Large intestine (tissue), 3 donors: ENCODE results near the gene KLHL28. TPM values are rescaled to one million over a fixed set of nuclear protein-coding genes. Genes with fewer than 3 reads are reported as not detected.
"Not testable (repeated sequence)": the region's sequence is repeated elsewhere in the genome, so short reads cannot be mapped to it uniquely, and the experiment has no call there.

Experiments used
- DNase-seq, 2 donors: peaks; one replicate each; pipeline versions ENCODE4 v3.0.0 to v3.0.0-alpha.2; 2013
- H3K27ac ChIP-seq: one replicate; pipeline ENCODE4 v1.5.1; 2013; ENCODE audit warnings: low read length
- H3K27me3 ChIP-seq: 2 replicates; pipeline ENCODE4 v1.6.1; 2013; ENCODE audit warnings: low read length; ENCODE audit not compliant: control insufficient read depth, insufficient read depth
- H3K36me3 ChIP-seq: 2 replicates; pipeline ENCODE4 v1.6.1; 2013; ENCODE audit warnings: low read length; ENCODE audit not compliant: control insufficient read depth, insufficient read depth
- H3K4me1 ChIP-seq: one replicate; pipeline ENCODE4 v1.6.1; 2013; ENCODE audit warnings: low read length; ENCODE audit not compliant: control insufficient read depth, insufficient read depth
- H3K4me3 ChIP-seq: one replicate; pipeline ENCODE4 v1.5.1; 2013; ENCODE audit warnings: low read length
- H3K9me3 ChIP-seq: one replicate; pipeline ENCODE4 v1.6.1; 2013; ENCODE audit warnings: mild to moderate bottlenecking, low read depth, low read length, moderate library complexity; ENCODE audit not compliant: control insufficient read depth
- WGBS: methylation state at CpG from one replicate; pipeline ENCODE4 v1.1.5; 2013; ENCODE audit warnings: low lambda C conversion rate; ENCODE audit not compliant: insufficient coverage; 5-methylcytosine and 5-hydroxymethylcytosine counted together
- polyA plus RNA-seq: library from polyadenylated mRNA; unstranded; fragments of 120-200 nt; gene quantifications from one replicate; pipeline ENCODE4 v1.2.1, GENCODE V29; 2013

Gene KLHL28
- polyA plus RNA-seq, 1 donor, result 15.1 TPM

DNA sequence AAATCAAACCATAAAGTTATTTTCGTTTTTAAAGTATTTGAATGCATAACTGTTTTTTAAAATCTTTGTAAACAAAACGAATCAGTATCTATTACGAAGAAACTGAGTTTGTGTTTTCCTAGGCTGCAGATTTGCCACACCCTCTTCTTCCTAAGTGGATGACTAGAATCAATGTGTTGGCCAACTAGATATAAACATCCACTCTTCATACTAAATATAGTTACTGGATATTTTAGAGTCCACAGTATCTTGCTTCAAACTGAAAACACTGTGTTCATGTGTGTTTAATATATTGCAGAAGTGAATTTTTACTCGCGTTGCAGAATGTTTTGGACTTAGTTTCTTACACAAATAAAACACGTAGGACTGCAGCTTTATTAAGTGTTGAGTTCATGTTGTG lies 63.2 kb downstream of the KLHL28 start:
- Histone ChIP-seq H3K27me3 (no peaks in the 10 kb centered on the region), H3K36me3 (peaks cover 2% of the 10 kb centered on the region), H3K4me1 (no peaks in the 10 kb centered on the region), H3K27ac (no peak overlapping the region), H3K4me3 (peak overlapping the region; percentile 84), H3K9me3 (no peaks in the 10 kb centered on the region)
- 72% methylated on average over 5 of the region's 6 CpGs for WGBS
- DNase-seq, result no peak

DNA sequence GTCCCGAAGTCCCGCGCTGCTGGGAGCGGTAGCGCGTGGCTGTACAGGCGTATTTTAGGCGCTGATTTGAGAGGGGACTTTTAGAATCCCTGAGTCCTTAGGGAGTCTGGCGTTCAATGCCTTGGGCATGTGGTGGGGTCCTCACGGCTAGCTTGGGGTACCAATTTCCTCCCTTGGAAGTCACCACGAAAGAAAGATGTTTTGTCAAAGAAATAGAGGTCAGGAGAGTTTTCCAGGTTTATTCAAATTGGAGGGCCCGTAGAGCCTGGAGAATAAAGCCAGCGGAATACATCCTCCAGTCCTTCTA lies 63.9 kb downstream of the KLHL28 start:
- Histone ChIP-seq H3K27ac (peak overlapping the region; percentile 98), H3K36me3 (peaks cover 2% of the 10 kb centered on the region), H3K4me3 (peak overlapping the region; percentile 84), H3K27me3 (no peaks in the 10 kb centered on the region), H3K4me1 (no peaks in the 10 kb centered on the region), H3K9me3 (no peaks in the 10 kb centered on the region)
- DNase-seq, result no peak
- no CpG with 5 or more reads among the region's 13 CpGs for WGBS

DNA sequence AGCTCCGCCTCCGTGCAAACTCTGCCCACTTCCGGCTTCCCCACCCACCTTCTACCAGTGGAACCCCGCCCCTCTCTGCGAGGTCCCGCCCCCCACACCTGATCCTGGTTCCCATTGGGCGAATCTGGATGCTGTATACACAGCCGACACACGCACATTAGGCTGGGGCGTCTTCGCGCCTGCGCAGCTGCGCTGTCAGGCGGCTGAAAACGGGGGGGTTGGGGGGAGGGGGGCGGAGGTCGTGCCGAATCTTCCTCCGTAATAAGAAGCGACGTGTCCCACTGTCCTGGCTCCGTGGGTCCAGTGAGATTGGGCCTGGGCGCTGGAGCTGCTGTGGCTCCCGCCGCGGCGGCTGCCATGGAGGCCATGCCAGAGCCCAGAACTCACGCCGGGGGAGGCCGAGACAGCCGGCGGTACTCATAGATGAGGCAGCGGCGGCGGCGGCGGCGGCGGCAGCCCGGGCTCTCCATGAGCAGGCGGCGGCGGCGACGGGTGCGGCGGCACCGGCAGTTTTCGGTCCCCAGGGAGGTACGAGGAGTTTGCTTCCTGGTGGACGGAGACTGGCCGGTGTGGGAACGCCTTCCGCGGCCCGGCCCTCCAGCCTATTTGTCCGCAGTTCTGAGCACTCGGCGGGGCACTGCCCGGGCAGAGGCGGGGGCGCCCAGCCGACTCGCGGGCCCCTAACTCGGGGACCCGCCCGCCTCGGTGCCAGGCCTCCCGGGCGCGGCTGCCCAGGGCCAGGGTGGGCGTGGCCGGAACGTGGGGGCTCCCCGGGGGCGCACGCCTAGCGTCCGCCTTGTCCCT lies 64.5 kb downstream of the KLHL28 start:
- Histone ChIP-seq H3K27ac (peak overlapping the region; percentile 98), H3K36me3 (peaks cover 2% of the 10 kb centered on the region), H3K9me3 (no peaks in the 10 kb centered on the region), H3K27me3 (no peaks in the 10 kb centered on the region), H3K4me3 (peak overlapping the region; percentile 84), H3K4me1 (no peaks in the 10 kb centered on the region)
- no CpG with 5 or more reads among the region's 81 CpGs for WGBS
- peak; percentile 96 to 97 for DNase-seq

DNA sequence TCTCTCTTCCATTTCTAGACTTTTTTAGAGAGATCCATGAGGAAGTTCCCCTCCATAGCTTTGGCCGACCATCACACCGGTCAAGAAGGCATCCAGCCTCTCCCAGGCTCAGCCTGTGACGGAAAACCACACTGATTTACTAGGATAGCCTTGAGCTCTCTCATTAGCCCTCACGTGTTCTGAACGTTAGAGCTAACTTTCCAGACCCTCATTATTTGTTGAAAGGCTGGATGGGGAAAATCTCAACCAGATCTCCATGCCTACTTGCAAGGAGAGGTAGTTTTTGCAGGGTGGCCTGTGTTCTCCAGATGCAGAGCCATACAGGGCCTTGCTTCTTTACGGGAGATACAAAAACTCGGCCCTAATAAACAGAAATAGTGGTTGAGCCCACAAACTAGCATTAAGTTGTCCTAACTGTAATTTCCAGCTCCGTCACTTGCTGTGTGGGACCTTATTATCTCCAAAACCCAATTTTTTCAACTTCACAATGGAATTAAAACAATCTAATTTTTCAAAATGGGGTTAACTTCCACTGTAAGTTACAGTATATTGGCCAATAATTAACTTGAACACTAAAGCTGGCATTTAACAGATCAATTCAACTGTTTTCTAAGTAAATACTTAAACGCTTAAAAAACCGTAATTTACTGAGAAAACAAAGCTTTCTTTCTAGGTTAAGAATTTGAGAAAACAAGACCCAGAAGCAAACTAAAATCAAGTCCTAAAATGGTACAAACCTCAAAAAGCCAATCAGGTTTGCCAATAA lies 65.3 kb downstream of the KLHL28 start:
- DNase-seq, result no peak
- Histone ChIP-seq H3K4me1 (no peaks in the 10 kb centered on the region), H3K4me3 (peak overlapping the region; percentile 27), H3K27ac (peak overlapping the region; percentile 98), H3K9me3 (no peaks in the 10 kb centered on the region), H3K27me3 (no peaks in the 10 kb centered on the region), H3K36me3 (peaks cover 2% of the 10 kb centered on the region)
- 100% methylated on average over 2 of the region's 10 CpGs for WGBS

DNA sequence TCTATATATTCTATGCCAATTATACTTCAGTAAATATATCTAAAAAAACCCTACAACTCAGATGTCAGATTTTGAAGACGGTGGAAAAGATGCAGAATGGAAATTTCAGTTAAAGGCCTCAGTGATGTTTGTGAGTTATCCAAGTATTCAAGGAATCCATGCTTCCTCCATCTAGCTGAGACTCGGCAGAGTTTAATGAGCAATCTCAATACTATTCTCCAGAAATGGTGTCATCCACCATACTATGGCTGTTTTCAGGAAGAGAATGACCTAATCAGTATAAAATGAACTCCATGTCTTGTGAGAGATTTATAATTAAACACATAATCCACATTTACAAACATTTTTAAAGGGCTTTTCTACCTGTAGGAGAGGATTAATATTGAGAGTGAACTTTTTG lies 66.0 kb downstream of the KLHL28 start:
- Histone ChIP-seq H3K27ac (no peak overlapping the region), H3K27me3 (no peaks in the 10 kb centered on the region), H3K9me3 (no peaks in the 10 kb centered on the region), H3K4me1 (no peaks in the 10 kb centered on the region), H3K4me3 (no peak overlapping the region), H3K36me3 (no peaks in the 10 kb centered on the region)
- 80% methylated on average over 1 of the region's 2 CpGs for WGBS
- no peak for DNase-seq

DNA sequence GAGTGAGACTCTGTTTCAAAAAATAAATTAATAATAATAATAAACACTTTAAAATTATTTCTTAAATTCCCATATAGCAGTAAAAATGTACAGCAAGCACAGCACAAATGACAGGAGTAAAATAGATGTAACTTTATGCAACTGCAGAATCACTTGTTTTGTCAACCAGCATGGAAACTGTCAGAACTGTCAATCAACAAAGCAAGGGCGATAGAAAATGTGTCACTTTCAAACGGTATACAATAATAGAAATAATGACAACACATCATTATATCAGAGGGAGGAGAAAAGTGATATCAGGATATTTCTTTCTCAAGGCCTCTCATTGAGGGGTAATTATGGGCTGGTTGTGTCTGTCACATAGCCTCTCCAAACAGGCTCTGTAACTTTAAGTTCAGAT lies 68.2 kb downstream of the KLHL28 start:
- 93% methylated on average over 2 of the region's 2 CpGs for WGBS
- no peaks in the 10 kb centered on the region for H3K9me3 ChIP-seq
- no peak overlapping the region for H3K27ac ChIP-seq
- no peaks in the 10 kb centered on the region for H3K27me3 ChIP-seq
- no peak overlapping the region for H3K4me3 ChIP-seq
- H3K36me3 ChIP-seq, result no peaks in the 10 kb centered on the region
- DNase-seq, result no peak
- peaks cover 6% of the 10 kb centered on the region for H3K4me1 ChIP-seq

DNA sequence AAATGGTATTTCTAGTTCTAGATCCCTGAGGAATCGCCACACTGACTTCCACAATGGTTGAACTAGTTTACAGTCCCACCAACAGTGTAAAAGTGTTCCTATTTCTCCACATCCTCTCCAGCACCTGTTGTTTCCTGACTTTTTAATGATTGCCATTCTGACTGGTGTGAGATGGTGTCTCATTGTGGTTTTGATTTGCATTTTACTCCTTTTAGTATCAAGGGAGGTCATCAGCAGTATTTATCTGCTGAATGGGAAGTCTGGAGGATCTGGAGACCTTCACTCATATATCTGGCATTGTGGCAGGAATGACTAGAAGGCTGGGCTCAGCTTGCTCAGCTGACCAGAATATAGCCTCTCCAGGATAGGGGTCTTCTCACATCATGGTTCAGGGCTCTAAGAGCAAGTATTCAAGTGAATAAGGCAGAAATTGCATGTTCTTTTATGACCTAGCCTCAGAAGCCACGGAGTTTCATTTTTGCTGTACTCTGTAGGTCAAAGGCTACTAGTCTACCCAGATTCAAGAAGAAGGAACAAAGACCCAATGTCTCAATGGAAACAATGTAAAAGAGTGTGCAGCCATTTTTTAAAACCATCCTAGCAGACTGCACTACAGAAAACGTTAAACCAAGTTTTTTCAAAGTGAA lies 69.9 kb downstream of the KLHL28 start:
- not testable (repeated sequence) for H3K36me3 ChIP-seq, H3K4me3 ChIP-seq, H3K4me1 ChIP-seq, DNase-seq, H3K27ac ChIP-seq, H3K27me3 ChIP-seq, H3K9me3 ChIP-seq
- 83% methylated on average over 1 of the region's 3 CpGs for WGBS

DNA sequence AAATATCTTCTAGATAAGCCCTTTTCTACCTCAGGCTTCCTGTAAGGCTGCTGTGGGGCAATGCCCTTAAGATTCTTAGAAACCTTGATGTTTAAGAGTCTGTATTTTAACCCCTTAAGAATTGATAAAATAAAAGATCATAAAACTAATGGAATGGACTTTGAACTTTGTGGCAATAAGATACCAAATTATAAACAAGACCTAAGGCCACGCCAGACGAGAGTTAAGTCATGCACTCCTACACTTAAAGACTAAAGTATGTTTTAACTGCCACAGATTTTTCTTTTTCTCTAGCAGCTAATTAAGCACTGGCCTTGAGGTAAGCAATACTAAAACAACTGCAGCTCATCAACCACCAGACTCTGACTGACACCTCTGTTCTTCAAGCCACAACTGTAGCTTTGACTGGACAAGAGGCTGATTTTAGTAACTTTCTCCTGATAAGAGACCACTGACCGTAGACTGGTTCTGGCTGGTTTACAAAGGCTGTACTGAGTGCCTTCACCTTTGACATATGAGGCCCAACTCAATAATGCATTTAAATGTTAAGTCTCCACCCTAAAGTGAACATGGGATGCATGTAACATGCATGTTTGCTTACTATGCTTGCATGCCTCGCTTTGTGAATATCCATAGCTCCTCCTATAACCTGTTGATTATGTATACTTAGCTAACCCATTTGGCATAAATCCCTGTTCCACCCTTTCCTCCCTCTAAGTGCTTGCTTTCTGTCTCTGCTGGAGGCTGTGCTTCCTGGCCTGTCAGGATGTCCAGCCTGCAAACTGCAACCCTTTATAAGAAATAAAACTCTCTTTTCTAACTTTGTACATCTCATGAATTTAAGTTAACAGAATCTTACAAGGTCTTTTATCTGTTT lies 71.9 kb downstream of the KLHL28 start:
- no peaks in the 10 kb centered on the region for H3K27me3 ChIP-seq
- peak; percentile 15 to 72 for DNase-seq
- WGBS, result no CpG with 5 or more reads among the region's 4 CpGs
- H3K27ac ChIP-seq, result peak overlapping the region; percentile 27
- H3K9me3 ChIP-seq, result peaks cover 6% of the 10 kb centered on the region
- no peak overlapping the region for H3K4me3 ChIP-seq
- no peaks in the 10 kb centered on the region for H3K36me3 ChIP-seq
- H3K4me1 ChIP-seq, result peaks cover 6% of the 10 kb centered on the region

DNA sequence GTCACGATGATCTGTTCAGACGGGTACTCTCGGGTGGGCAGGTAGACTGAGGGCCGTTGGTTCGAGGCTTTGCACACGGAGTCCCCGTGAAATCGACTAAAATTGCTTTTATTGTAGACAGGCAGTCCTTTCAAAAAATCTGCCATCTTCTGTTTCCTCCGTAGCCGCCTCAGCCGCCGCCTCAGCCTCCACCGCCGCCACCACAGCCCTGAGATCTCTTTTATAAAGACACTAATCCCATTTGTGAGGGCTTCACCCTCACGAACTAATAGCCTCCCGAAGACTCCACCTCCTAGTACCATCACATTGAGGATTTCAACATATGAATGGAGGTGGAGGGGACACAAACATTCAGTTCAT lies 74.2 kb downstream of the KLHL28 start:
- peaks cover 6% of the 10 kb centered on the region for H3K4me1 ChIP-seq
- no CpG with 5 or more reads among the region's 16 CpGs for WGBS
- DNase-seq, result no peak
- no peak overlapping the region for H3K4me3 ChIP-seq
- H3K36me3 ChIP-seq, result no peaks in the 10 kb centered on the region
- no peak overlapping the region for H3K27ac ChIP-seq
- no peaks in the 10 kb centered on the region for H3K27me3 ChIP-seq
- H3K9me3 ChIP-seq, result peaks cover 6% of the 10 kb centered on the region
